AG09309 (cell line): ENCODE results near the gene CTNNA1.
"Not testable (repeated sequence)": the region's sequence is repeated elsewhere in the genome, so short reads cannot be mapped to it uniquely, and the experiment has no call there.

Source experiments
- DNase-seq: peaks from one replicate; pipeline ENCODE4 v3.0.0-alpha.2; 2010; ENCODE audit warnings: low read depth
- H3K4me3 ChIP-seq: 2 replicates; pipeline ENCODE4 v1.5.1; 2011; ENCODE audit warnings: mild to moderate bottlenecking, low read depth, low read length, moderate library complexity; ENCODE audit not compliant: control insufficient read depth
- TF ChIP-seq, protein P1 (sequence below): IDR thresholded peaks from 2 replicates; pipeline ENCODE4 v1.5.1; 2011; ENCODE audit warnings: mild to moderate bottlenecking, low read depth, low read length, inconsistent platforms; ENCODE audit not compliant: insufficient read depth, control insufficient read depth; ENCODE audit errors: missing control alignments

CTNNA1 gene

DNA sequence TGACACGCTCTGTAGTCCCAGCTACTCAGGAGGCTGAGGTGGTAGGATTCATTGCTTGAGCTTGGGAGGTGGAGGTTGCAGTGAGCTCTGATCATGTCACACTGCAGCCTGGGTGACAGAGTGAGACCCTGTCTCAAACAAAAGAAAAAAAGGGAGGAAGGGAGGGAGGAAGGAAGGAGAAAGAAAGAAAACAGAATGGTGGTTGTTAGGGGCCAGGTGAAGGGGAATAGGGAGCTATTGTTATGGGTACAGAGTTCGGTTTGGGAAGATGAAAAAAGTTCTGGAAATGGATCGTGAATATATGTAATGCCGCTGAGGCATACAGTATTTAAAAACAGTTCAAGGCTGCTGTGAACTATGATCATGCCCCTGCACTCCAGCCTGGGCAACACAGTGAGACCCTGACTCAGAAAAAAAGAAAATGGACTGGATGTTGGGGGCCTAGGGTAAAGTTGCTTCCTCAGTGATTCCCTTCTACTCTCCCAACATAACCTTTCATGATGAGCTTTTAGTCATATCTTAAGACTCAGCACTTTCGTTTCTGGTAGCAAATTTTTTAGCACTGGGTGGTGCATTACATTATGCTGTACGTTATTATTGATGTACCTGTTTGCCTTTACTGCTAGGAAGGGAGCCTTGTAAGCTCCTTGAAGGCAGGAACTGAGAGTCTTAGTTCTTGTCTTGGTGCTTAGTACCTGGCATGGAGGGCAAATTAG is 4.0 kb downstream of the CTNNA1 start:
- no peak for DNase-seq
- no peak overlapping the region for H3K4me3 ChIP-seq
- TF ChIP-seq, protein P1, sequence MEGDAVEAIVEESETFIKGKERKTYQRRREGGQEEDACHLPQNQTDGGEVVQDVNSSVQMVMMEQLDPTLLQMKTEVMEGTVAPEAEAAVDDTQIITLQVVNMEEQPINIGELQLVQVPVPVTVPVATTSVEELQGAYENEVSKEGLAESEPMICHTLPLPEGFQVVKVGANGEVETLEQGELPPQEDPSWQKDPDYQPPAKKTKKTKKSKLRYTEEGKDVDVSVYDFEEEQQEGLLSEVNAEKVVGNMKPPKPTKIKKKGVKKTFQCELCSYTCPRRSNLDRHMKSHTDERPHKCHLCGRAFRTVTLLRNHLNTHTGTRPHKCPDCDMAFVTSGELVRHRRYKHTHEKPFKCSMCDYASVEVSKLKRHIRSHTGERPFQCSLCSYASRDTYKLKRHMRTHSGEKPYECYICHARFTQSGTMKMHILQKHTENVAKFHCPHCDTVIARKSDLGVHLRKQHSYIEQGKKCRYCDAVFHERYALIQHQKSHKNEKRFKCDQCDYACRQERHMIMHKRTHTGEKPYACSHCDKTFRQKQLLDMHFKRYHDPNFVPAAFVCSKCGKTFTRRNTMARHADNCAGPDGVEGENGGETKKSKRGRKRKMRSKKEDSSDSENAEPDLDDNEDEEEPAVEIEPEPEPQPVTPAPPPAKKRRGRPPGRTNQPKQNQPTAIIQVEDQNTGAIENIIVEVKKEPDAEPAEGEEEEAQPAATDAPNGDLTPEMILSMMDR = no peak

DNA sequence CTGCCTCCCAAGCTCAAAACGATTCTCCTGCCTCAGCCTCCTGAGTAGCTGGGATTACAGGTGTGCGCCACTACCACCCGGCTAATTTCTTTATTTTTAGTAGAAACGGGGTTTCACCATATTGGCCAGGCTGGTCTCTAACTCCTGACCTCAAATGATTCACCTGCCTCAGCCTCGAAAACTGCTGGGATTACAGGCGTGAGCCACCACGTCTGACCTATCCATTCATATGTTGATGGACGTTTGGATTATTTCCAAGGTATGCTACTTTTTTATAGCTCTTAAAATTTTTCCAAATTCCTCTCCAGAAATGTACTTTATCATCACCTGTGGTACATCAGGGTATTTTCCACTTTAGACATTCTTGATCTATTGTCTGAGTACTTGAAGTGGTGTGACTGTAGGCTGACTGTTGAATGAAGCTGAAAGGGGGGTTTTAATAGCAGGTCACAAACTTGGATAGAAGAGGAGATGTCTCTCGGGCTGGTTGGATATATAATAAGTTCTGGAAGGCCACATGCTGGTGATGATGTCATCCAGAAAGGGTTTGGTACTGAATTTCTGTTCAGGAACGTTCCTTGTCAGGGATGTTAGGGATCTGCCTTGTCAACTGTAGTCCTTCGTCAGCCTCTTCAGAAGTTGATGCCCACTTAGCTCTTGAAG is 7.4 kb downstream of the CTNNA1 start:
- TF ChIP-seq, protein P1 = no peak
- H3K4me3 ChIP-seq = no peak overlapping the region
- no peak for DNase-seq

DNA sequence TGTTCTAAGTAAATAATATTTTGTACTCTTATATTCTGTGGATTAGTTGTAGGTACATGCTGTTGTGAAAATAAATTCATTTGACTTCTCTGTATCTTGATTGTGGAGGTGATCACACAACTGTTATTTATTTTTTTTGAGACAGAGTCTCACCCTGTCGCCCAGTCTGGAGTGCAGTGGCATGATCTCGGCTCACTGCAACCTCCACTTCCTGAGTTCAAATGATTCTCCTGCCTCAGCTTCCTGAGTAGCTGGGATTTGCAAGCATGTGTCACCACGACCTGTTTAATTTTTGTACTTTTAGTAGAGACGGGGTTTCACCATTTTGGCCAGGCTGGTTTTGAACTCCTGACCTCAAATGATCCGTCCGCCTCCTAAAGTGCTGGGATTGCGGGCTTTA is 7.9 kb downstream of the CTNNA1 start:
- H3K4me3 ChIP-seq, DNase-seq: not testable (repeated sequence)

DNA sequence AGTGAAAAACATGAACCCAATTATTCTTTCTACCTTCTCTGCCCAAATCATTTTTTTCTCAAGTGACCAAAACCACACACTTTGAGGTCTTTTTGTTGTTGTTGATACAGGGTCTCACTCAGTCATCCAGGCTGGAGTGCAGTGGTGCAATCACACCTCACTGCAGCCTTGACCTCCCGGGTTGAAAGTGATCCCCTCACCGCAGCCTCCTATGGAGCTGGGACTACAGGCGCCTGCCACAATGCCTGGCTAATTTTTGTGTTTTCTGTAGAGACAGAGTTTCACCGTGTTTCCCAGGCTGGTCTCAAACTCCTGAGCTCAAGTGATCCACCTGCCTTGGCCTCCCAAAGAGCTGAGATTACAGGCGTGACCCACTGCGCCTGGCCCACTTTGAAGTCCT is 8.4 kb downstream of the CTNNA1 start:
- DNase-seq, H3K4me3 ChIP-seq: not testable (repeated sequence)

DNA sequence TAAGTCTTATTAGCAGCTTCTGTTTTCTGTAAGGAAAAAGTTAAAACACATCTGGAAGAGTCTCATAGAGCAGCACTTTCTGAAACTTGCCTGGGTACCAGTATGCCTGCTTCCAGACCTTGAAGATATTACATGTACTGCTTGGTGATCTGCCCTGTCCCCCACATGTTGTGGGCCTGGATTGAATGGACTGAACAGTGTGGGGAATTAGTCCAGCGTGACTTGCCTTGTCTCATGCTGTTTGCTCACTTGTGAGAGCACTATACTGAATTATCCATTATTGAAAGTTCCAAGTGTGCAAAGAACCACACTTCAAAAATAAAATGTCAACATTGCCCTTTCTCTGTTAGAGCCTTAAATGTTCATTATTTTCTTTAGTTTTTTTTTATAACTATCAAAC is 8.9 kb downstream of the CTNNA1 start:
- no peak overlapping the region for H3K4me3 ChIP-seq
- TF ChIP-seq, protein P1 = no peak
- DNase-seq = no peak

DNA sequence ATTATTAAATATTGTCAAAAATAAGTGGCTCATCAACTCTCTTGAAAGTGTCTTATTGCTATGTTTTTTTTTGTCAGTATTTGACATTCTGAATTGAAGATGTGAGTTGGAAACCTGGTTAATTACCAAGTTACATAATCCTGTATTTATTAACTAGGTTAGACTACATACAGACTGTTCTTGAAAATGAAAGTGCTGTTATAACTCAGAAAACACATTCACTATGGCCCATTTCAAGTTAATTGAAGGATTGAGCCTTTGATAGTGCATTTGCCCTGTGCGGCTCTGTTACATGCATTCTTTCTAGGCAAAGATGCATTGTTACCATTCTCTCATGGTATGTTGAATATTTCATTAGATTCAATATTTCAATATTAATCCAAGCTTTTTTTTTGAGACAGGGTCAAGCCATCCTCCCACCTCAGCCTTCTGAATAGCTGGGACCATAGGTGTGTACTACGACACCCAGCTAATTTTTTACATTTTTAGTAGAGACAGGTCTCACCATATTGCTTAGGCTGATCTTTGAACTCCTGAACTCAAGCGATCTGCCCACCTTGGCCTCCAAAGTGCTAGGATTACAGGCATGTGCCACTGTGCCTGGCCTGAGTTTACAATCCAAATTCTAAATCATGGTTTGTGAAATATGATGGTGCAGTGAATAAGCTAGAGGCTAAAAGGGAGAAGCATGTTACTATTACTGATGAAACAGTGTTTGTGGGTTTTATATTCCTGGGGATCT is 10.0 kb downstream of the CTNNA1 start:
- H3K4me3 ChIP-seq = no peak overlapping the region
- no peak for DNase-seq
- TF ChIP-seq, protein P1 = no peak

DNA sequence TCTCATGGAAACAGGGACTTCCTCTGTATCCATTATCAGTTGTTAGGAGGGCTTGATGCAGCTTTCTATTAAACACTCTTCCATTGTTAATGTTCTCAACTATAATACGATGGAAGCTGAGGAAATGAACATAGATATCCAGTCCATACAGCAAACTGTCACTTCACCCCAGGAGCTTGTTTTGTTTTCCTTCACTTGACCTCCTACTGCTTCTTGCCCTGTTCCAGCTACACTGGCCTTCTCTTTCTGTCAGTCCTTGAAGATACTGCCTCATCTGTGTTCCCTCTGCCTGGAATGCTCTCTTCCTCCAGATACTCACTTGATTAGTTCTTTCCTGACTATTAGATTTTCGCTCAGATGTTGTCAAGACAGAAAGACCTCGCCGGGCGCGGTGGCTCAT is 17.1 kb downstream of the CTNNA1 start:
- no peak overlapping the region for H3K4me3 ChIP-seq
- DNase-seq = no peak
- TF ChIP-seq, protein P1 = no peak
